Measurements from ENCODE around the gene RYR2. TPM values are rescaled to one million over a fixed set of nuclear protein-coding genes. Genes with fewer than 3 reads are reported as not detected.

RYR2 gene
- total RNA-seq, 2 experiments from 2014 or later = not detected

DNA sequence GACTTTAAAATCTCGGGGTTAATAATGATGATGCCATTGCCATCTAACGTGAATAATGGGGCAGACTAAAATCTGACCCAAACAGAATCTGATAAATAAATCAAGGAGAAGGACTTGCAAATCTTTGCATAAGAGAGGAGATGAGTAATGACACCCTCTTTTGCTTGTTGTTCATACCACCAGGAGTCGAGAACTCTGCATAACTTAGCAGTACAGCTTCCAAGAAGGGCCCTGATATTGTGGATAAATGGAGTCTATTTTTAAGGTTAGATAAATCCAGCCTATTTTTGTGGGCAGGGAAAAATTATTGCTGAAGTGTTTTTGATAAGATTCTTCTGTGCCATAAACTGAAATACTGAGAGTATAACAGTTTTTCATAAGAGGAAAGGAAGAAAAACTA, 17.3 kb downstream of the RYR2 start:
- intact Hi-C loops (cut with micrococcal nuclease; ENCODE audit: unreplicated experiment) = no loop called here
- no peak overlapping the region for H3K27ac ChIP-seq (ENCODE audit: low read depth, low read length, poor library complexity, severe bottlenecking)
- CTCF ChIA-PET (ENCODE audit: unreplicated experiment) = no interaction called here
- no peaks in the 10 kb centered on the region for H4K20me1 ChIP-seq (ENCODE audit: insufficient read depth, low read length)
- BruUV-seq (replicated peaks) = no TSS peak
- H3K79me2 ChIP-seq (ENCODE audit: insufficient read depth, low read depth, low read length) = no peaks in the 10 kb centered on the region
- no peak overlapping the region for H2AFZ ChIP-seq (ENCODE audit: low read length)
- TF ChIP-seq, protein P1, sequence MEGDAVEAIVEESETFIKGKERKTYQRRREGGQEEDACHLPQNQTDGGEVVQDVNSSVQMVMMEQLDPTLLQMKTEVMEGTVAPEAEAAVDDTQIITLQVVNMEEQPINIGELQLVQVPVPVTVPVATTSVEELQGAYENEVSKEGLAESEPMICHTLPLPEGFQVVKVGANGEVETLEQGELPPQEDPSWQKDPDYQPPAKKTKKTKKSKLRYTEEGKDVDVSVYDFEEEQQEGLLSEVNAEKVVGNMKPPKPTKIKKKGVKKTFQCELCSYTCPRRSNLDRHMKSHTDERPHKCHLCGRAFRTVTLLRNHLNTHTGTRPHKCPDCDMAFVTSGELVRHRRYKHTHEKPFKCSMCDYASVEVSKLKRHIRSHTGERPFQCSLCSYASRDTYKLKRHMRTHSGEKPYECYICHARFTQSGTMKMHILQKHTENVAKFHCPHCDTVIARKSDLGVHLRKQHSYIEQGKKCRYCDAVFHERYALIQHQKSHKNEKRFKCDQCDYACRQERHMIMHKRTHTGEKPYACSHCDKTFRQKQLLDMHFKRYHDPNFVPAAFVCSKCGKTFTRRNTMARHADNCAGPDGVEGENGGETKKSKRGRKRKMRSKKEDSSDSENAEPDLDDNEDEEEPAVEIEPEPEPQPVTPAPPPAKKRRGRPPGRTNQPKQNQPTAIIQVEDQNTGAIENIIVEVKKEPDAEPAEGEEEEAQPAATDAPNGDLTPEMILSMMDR (conservative IDR thresholded peaks at IDR 0.05; ENCODE audit: low read length) = no peak
- no peak for TF ChIP-seq EZH2phosphoT487 (IDR thresholded peaks at IDR 0.05; ENCODE audit: borderline replicate concordance, low read depth, low read length)
- H3K36me3 ChIP-seq (ENCODE audit: insufficient read depth, low read length) = no peaks in the 10 kb centered on the region
- DNase-seq (ENCODE audit: low spot score) = no peak
- no peaks in the 10 kb centered on the region for H3K9me3 ChIP-seq (ENCODE audit: low read length)
- H3K4me2 ChIP-seq (ENCODE audit: low read length) = no peak overlapping the region
- no peaks in the 10 kb centered on the region for H3K4me1 ChIP-seq (ENCODE audit: insufficient read depth, low read length, poor library complexity, severe bottlenecking)
- no peak overlapping the region for H3K4me3 ChIP-seq (ENCODE audit: low read depth, low read length, poor library complexity, severe bottlenecking)
- no peaks in the 10 kb centered on the region for H3K9me2 ChIP-seq (ENCODE audit: insufficient read depth, low read length)
- POLR2A ChIA-PET = no interaction called here

DNA sequence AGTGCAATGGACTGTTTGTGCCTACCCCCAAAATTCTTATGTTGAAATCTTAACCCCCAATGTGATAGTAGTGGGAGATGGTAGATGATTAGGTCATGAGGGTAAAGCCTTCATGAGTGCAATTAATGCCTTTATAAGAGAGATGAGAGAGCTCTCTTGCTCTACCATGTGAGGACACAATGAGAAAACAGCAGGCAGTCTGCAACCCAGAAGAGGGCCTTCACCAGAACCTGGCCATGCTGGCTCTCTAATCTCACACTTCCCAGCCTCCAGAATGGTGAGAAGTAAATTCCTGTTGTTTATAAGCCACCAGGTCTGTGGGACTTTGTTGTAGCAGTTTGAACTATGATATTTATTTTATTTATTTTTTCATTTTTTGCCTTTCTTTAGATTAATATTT, 21.0 kb downstream of the RYR2 start:
- BruUV-seq (replicated peaks) = no TSS peak
- CTCF ChIA-PET (ENCODE audit: unreplicated experiment) = no interaction called here

DNA sequence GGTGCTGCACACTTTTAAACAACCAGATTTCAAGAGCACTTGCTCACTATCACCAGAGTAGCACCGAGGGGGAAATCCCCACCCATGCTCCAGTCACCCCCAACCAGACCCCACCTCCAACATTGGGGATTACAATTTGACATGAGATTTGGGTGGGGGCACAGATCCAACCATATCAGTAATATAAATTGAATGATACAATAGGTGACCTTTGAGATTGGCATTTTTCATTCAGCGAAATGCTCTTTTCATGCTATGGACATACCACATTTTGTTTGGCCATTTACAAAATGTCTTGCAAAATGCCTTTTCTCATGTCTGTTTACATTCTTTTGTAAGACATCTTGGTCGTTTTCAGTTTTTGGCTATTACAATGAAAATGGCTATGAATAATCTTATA, 23.9 kb downstream of the RYR2 start:
- Histone ChIP-seq H3K36me3 (ENCODE audit: insufficient read depth, low read length) (no peaks in the 10 kb centered on the region), H3K4me3 (ENCODE audit: low read depth, low read length, poor library complexity, severe bottlenecking) (no peak overlapping the region), H3K79me2 (ENCODE audit: insufficient read depth, low read depth, low read length) (no peaks in the 10 kb centered on the region), H3K9me2 (ENCODE audit: insufficient read depth, low read length) (no peaks in the 10 kb centered on the region), H3K9me3 (ENCODE audit: low read length) (no peaks in the 10 kb centered on the region), H3K4me2 (ENCODE audit: low read length) (no peak overlapping the region), H3K27ac (ENCODE audit: low read depth, low read length, poor library complexity, severe bottlenecking) (no peak overlapping the region), H4K20me1 (ENCODE audit: insufficient read depth, low read length) (no peaks in the 10 kb centered on the region), H2AFZ (ENCODE audit: low read length) (no peak overlapping the region), H3K4me1 (ENCODE audit: insufficient read depth, low read length, poor library complexity, severe bottlenecking) (no peaks in the 10 kb centered on the region)
- POLR2A ChIA-PET = interaction anchor here (0.7 kb wide), 1 partner anchor 154 kb away, joined by 4 read pairs; no protein-coding TSS in a partner anchor
- no peak for TF ChIP-seq EZH2phosphoT487 (IDR thresholded peaks at IDR 0.05; ENCODE audit: borderline replicate concordance, low read depth, low read length)
- TF ChIP-seq, protein P1 (conservative IDR thresholded peaks at IDR 0.05; ENCODE audit: low read length) = no peak
- no TSS peak for BruUV-seq (replicated peaks)
- no peak for DNase-seq (ENCODE audit: low spot score)
- intact Hi-C loops (cut with micrococcal nuclease; ENCODE audit: unreplicated experiment) = no loop called here
- CTCF ChIA-PET (ENCODE audit: unreplicated experiment) = no interaction called here

More for the DNA sequence above, 21.0 kb downstream of the RYR2 start:
- intact Hi-C loops (cut with micrococcal nuclease; ENCODE audit: unreplicated experiment) = no loop called here
- no peaks in the 10 kb centered on the region for H3K9me2 ChIP-seq (ENCODE audit: insufficient read depth, low read length)
- POLR2A ChIA-PET = interaction anchor here (0.7 kb wide), 1 partner anchor 744 kb away, joined by 3 read pairs; no protein-coding TSS in a partner anchor
- no peaks in the 10 kb centered on the region for H3K36me3 ChIP-seq (ENCODE audit: insufficient read depth, low read length)
- no peaks in the 10 kb centered on the region for H3K9me3 ChIP-seq (ENCODE audit: low read length)
- DNase-seq (ENCODE audit: low spot score) = no peak
- H3K4me2 ChIP-seq (ENCODE audit: low read length) = no peak overlapping the region
- TF ChIP-seq, protein P1 (conservative IDR thresholded peaks at IDR 0.05; ENCODE audit: low read length) = no peak
- no peak for TF ChIP-seq EZH2phosphoT487 (IDR thresholded peaks at IDR 0.05; ENCODE audit: borderline replicate concordance, low read depth, low read length)
- no peak overlapping the region for H3K27ac ChIP-seq (ENCODE audit: low read depth, low read length, poor library complexity, severe bottlenecking)
- no peak overlapping the region for H2AFZ ChIP-seq (ENCODE audit: low read length)
- no peak overlapping the region for H3K4me3 ChIP-seq (ENCODE audit: low read depth, low read length, poor library complexity, severe bottlenecking)
- H3K79me2 ChIP-seq (ENCODE audit: insufficient read depth, low read depth, low read length) = no peaks in the 10 kb centered on the region
- H4K20me1 ChIP-seq (ENCODE audit: insufficient read depth, low read length) = no peaks in the 10 kb centered on the region
- H3K4me1 ChIP-seq (ENCODE audit: insufficient read depth, low read length, poor library complexity, severe bottlenecking) = no peaks in the 10 kb centered on the region
